Glutamatergic neuron (in vitro differentiated cells): ENCODE data around the gene MYO15B. TPM values are rescaled to one million over a fixed set of nuclear protein-coding genes. Genes with fewer than 3 reads are reported as not detected.
A peak's percentile ranks its signal among the peaks of the same experiment; 100 is the strongest.

Source experiments
- DNase-seq: peaks from one replicate; pipeline ENCODE4 v3.0.0; 2022
- H3K27ac Mint-ChIP-seq: one replicate; pipeline ENCODE4 v1.8.0; 2020; ENCODE audit warnings: mild to moderate bottlenecking, mixed read lengths, inconsistent platforms; ENCODE audit not compliant: unreplicated experiment
- H3K27me3 Mint-ChIP-seq: one replicate; pipeline ENCODE4 v1.8.0; 2020; ENCODE audit warnings: mild to moderate bottlenecking, moderate library complexity, mixed read lengths, inconsistent platforms; ENCODE audit not compliant: unreplicated experiment
- H3K36me3 Mint-ChIP-seq: one replicate; pipeline ENCODE4 v1.8.0; 2020; ENCODE audit warnings: mild to moderate bottlenecking, mixed read lengths, inconsistent platforms; ENCODE audit not compliant: unreplicated experiment
- H3K4me1 Mint-ChIP-seq: one replicate; pipeline ENCODE4 v1.8.0; 2020; ENCODE audit warnings: mild to moderate bottlenecking, low read depth, mixed read lengths, inconsistent platforms; ENCODE audit not compliant: unreplicated experiment
- H3K4me3 Mint-ChIP-seq: one replicate; pipeline ENCODE4 v1.8.0; 2020; ENCODE audit warnings: mild to moderate bottlenecking, mixed read lengths, inconsistent platforms; ENCODE audit not compliant: unreplicated experiment
- H3K9me3 Mint-ChIP-seq: one replicate; pipeline ENCODE4 v1.8.0; 2020; ENCODE audit warnings: mild to moderate bottlenecking, moderate library complexity, mixed read lengths, inconsistent platforms; ENCODE audit not compliant: unreplicated experiment
- long read RNA-seq: library from polyadenylated mRNA; unstranded; transcript quantifications from one replicate; pipeline ENCODE4 v2.0.0, GENCODE V29; 2020; ENCODE audit not compliant: unreplicated experiment
- total RNA-seq: library from RNA; stranded (reverse); fragmentation: NEBNext Ultra II Directional; extraction: Animal tissue kit (Norgen Biotek cat#: 25700); gene quantifications from one replicate; pipeline ENCODE4 v1.2.1, GENCODE V29; 2021; ENCODE audit not compliant: unreplicated experiment
- TF ChIP-seq, protein P1 (sequence below): fragments of 200-600 bp; sonication (generic); IDR thresholded peaks from one replicate; pipeline ENCODE4 v1.5.0; 2021; ENCODE audit not compliant: partially characterized antibody, unreplicated experiment

Gene MYO15B
- 82.6 TPM for total RNA-seq
- long read RNA-seq: 0 reads

DNA sequence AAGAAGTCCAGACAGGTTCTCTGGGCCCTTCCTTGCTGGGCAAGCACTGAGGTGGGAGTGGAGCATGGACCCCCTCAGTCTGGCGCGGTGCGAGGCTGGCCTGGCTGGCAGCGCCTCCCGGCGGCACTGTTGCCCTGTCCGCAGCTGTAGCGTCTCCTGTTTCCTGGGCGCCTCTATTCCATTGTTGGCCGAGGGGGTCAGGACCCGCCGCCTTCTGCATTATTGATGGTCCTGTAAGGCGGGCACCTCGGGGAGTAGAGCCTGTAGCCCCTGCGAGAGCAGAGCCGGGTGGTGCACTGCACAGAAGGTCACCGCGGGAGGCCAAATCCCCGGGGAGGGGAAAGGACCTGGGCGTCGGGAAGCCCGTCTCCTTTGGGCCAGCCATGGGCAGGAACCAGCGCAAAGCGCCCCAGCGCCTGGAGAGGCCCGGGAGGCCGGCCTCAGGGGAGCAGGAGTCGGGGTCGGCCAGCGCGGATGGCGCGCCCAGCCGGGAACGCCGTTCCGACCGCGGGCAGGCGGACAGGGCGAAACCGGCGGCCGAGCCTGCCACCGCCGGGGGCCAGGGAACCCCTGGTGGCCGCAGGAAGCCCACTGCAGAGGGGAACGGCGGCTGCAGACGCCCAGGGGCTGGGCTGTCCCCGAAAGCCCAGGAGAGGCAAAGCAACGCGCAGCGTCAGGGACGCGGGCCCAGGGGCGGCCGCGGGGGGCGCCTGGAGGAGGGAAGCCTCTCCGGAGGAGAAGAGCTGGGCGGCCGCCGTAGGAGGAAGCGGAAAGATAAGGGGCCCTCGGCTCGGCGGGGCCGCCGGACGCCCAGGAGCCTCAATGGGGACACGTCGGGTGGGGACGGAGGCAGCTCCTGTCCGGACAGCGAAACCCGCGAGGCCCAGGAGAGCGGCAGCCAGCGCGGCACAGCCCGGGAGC is at the start of gene MYO15B:
Gene MYO15B, plus strand, starts transcription at position 126 of the 921 bp plus-strand sequence. Its CDS starts 258 bp downstream, at position 384.
- Mint-ChIP-seq H3K4me3 (peak within 1 kb of the TSS; percentile 69), H3K4me1 (no peaks in the 10 kb centered on the region), H3K27ac (no peak within 1 kb of the TSS), H3K27me3 (peaks cover 6% of the 10 kb centered on the region), H3K9me3 (peaks cover 7% of the 10 kb centered on the region), H3K36me3 (peaks cover 4% of the 10 kb centered on the region)
- TF ChIP-seq, protein P1, sequence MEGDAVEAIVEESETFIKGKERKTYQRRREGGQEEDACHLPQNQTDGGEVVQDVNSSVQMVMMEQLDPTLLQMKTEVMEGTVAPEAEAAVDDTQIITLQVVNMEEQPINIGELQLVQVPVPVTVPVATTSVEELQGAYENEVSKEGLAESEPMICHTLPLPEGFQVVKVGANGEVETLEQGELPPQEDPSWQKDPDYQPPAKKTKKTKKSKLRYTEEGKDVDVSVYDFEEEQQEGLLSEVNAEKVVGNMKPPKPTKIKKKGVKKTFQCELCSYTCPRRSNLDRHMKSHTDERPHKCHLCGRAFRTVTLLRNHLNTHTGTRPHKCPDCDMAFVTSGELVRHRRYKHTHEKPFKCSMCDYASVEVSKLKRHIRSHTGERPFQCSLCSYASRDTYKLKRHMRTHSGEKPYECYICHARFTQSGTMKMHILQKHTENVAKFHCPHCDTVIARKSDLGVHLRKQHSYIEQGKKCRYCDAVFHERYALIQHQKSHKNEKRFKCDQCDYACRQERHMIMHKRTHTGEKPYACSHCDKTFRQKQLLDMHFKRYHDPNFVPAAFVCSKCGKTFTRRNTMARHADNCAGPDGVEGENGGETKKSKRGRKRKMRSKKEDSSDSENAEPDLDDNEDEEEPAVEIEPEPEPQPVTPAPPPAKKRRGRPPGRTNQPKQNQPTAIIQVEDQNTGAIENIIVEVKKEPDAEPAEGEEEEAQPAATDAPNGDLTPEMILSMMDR: peak; percentile 14
- peak; percentile 74 for DNase-seq

DNA sequence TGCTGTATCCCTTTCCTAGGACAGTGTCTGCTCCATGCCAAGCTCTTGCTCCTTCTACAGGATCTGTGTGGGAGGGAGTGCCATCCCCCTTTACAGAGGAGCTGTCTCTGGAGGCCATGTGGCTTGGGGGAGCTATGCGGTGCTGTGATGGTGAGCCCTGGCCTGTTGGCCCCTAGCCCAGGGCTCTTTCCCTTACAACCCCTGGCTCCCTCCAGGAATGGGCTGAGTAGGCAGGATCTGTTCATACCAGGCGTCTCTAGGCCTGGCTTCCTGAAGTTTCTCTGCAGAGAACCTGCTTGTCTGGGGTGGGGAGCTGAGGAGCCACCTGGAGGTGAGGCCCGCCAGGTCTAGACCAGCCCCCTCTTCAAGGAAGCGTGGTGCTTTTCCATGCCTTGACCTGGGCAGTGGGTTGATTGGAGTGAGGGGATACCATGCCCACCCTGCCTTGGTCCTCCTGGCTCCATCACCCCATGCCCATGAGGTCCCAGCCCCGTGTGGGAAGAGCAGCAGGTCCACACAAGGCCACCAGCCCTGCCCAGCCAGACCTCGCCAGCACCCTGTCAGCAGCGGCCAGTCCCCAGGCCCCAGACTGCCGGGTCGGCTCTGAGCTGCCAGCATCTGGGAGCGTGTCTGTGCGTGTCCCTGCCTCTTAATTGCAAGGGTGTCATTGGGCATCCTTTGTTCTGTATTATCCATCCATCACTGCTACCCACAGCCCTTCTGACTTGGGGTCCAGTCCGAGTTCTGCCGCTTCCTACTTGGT is 47.5 kb upstream of the MYO15B start:
- peaks cover 2% of the 10 kb centered on the region for H3K9me3 Mint-ChIP-seq
- no peak overlapping the region for H3K27ac Mint-ChIP-seq
- H3K4me1 Mint-ChIP-seq: no peaks in the 10 kb centered on the region
- H3K36me3 Mint-ChIP-seq: no peaks in the 10 kb centered on the region
- DNase-seq: no peak
- H3K27me3 Mint-ChIP-seq: peaks cover 6% of the 10 kb centered on the region
- H3K4me3 Mint-ChIP-seq: no peak overlapping the region
- TF ChIP-seq, protein P1: no peak

DNA sequence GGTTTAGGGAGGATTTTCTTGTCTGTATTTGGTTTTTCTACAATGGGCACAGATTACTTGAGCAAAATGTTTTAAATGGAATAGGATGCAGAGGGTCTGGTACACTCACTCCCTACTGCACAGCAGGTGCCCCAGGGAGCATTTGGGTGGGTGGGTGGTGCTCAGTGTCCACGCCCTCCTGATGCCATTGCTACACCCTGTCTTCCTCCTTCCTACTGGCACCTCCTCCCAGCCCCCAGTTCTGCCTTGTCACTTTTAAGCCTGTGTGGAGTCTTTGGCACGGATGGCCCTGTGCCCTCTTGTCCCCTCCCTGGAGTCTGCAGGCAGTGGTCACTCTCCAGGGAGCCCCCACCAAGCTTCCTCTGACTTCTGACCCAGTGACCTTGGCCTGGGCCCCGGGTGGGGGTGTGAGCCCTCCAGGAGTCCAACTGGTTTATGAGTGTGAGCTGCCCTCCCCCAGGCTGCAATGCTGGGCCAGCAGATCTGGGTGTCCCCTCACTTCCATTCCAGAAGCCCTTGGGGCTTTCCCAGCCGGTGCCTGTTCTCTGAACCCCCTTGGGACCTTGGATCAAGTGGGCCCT is 46.6 kb upstream of the MYO15B start:
- TF ChIP-seq, protein P1: no peak
- Mint-ChIP-seq H3K27me3 (peaks cover 6% of the 10 kb centered on the region), H3K36me3 (no peaks in the 10 kb centered on the region), H3K27ac (no peak overlapping the region), H3K4me1 (peaks cover 3% of the 10 kb centered on the region), H3K9me3 (peaks cover 2% of the 10 kb centered on the region), H3K4me3 (no peak overlapping the region)
- DNase-seq: no peak

DNA sequence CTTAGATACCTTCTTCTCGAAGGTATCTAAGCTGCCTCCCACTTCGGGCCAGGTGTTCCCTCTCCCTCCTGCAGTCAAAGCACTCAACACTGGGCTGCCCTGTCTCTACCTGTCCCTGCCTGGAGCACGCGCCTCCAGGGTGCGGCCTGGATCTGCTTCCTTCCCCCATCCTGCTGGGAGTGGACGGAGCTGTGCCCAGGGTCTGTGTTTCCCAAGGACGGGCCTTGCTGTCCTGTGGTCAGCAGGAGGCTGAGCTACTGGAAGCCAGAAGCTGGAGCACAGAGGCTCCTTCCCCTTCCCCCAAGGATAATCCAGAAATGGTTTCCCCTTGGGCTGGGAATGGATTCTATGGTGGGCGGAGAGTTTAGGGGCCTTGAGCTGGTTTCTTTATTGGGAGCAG is 45.4 kb upstream of the MYO15B start:
- H3K27me3 Mint-ChIP-seq: peaks cover 6% of the 10 kb centered on the region
- no peak for DNase-seq
- H3K4me3 Mint-ChIP-seq: peak overlapping the region; percentile 38
- TF ChIP-seq, protein P1: no peak
- no peaks in the 10 kb centered on the region for H3K36me3 Mint-ChIP-seq
- no peak overlapping the region for H3K27ac Mint-ChIP-seq
- H3K4me1 Mint-ChIP-seq: peaks cover 3% of the 10 kb centered on the region
- peaks cover 2% of the 10 kb centered on the region for H3K9me3 Mint-ChIP-seq
